GM12874 (cell line): ENCODE measurements around the gene RPS6KA4.

Experiments
- TF ChIP-seq, protein P1 (sequence below): IDR thresholded peaks from 2 replicates; pipeline ENCODE4 v1.5.1; 2011; ENCODE audit warnings: low read depth, mild to moderate bottlenecking, control low read depth, low read length, moderate library complexity; ENCODE audit not compliant: insufficient read depth

RPS6KA4 gene

DNA sequence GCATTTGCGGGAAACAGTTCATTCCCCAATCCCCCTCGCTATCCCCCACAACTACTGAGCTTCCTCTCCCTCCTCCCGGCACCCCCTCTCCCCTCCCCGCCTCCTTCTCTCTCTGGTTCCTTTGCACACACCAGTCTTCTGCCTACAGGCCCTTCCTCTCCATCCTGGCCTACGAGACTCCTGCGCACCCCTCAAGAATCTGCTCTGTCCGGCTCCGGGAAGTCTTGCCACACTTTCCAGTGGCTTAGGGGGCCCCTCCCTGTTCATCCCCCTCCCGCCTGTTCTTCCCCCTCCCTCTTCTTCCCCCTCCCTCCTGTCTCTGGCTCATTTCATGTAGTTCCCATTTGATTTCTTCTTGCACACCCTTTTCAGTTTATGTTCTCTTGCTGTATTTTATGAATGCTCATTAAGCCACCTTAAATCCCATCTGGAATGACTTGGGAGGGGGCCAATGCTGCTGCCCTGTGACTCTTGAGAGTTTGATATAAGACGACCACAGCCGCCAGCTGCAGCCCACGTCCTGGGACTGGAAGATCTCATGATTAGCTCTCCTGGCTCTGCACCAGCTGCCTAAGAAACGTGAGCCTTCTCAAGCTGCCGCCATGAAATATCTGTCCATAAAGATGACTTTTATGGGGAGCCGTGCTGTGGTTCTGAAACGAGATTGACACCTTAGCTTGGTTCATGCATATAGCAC lies 50.9 kb downstream of the RPS6KA4 start:
- TF ChIP-seq, protein P1, sequence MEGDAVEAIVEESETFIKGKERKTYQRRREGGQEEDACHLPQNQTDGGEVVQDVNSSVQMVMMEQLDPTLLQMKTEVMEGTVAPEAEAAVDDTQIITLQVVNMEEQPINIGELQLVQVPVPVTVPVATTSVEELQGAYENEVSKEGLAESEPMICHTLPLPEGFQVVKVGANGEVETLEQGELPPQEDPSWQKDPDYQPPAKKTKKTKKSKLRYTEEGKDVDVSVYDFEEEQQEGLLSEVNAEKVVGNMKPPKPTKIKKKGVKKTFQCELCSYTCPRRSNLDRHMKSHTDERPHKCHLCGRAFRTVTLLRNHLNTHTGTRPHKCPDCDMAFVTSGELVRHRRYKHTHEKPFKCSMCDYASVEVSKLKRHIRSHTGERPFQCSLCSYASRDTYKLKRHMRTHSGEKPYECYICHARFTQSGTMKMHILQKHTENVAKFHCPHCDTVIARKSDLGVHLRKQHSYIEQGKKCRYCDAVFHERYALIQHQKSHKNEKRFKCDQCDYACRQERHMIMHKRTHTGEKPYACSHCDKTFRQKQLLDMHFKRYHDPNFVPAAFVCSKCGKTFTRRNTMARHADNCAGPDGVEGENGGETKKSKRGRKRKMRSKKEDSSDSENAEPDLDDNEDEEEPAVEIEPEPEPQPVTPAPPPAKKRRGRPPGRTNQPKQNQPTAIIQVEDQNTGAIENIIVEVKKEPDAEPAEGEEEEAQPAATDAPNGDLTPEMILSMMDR = no peak

DNA sequence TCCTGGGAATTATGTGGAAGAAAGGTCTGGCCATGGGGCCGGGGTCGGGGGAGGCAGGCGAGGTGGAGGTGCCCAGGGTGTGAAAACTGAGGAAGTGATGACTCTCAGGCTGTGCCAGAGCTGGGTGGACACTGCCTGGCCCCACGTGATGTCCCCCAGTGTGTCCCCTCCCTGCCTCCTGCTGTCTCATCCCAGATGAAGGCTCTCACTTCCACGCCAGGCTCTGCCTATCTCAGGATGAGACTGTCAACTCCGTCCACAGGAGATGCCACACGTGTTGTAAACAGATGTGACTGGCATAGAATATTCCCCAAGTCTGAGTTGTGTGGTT lies 51.4 kb downstream of the RPS6KA4 start:
- TF ChIP-seq, protein P1 = no peak

DNA sequence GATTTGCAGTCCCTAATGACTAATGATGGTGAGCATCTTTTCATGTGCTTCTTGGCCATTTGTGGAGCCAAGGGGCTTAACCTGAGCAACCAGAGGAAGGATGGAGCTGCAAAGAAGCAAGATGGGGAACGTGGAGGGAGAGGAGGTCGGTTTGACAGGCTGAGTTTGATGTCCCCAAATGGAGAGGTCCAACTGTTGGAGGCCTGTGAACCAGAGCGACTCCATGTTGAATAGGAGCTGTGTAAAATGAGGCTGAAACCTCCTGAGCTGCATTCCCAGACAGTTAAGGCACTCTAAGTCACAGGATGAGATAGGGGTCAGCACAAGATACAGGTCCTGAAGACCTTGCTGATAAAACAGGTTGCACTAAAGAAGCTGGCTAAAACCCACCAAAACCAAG lies 54.5 kb downstream of the RPS6KA4 start:
- TF ChIP-seq, protein P1 = no peak

DNA sequence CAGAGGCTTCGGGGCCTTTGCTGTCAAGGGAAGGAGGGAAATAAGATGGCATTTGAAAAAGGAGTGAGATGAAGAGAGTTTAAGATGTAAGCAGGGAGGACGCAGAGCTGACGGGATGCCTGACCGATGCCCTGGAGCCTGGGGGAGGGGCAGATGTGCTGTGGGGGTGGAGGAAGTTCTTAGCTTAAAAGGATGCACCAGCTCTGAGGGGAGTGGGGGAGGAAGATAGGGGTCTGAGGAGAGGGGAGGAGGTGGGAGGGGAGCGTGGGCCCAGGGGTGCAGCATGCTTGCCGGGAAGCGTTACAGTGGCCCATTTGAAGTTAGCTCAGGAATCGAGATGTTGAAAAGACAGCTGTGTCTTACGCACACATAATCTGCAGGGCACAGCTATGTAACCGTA lies 56.3 kb downstream of the RPS6KA4 start:
- TF ChIP-seq, protein P1 = no peak

DNA sequence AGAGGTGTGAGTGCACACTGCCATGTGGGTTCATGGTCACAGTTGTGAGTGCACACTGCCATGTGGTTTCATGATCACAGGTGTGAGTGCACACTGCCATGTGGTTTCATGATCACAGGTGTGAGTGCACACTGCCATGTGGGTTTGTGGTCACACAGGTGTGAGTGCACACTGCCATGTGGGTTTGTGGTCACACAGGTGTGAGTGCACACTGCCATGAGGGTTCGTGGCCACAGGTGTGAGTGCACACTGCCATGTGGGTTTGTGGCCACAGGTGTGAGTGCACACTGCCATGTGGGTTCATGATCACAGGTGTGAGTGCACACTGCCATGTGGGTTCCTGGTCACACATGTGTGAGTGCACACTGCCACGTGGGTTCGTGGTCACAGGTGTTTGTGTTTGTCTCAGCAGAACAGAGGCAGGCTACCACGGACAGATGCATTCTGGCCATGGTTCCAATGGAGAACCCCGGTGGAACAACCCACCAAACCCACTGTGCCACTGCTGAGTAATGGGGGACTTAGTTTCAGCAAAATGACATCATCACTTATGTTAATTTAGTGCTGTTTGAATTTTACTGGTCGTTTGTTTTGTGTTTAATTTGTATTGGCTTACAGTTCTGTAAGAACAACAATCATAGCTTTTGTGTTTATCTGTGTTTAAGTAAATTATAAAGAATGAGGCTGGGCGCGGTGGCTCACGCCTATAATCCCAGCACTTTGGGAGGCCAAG lies 57.2 kb downstream of the RPS6KA4 start:
- TF ChIP-seq, protein P1 = no peak

DNA sequence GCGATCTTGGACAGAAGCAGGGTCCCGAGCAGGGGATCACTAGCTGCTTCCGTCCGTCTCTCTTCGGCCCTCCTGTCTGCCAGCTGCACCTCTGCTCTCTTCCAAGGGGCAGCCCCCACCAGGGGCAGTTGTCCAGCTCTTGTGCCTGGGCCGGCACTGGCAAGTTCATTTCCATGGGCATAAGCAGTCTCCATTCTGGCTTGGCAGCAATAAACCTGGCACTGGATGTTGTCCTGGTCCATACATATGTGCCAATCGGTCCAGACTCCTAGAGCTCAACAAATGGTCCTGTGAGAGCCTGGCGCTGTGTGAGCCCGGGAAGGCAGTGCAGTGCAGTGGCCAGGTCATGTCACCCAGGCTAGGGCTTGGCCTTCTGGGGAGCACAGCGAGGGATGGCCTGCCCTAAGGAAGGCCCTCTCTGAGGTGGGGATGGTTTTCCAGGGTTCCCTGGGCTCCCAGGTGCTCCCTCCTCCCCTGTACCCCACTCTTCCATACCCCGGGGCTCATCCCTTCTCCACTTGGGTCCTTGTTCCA lies 60.4 kb downstream of the RPS6KA4 start:
- TF ChIP-seq, protein P1 = no peak

DNA sequence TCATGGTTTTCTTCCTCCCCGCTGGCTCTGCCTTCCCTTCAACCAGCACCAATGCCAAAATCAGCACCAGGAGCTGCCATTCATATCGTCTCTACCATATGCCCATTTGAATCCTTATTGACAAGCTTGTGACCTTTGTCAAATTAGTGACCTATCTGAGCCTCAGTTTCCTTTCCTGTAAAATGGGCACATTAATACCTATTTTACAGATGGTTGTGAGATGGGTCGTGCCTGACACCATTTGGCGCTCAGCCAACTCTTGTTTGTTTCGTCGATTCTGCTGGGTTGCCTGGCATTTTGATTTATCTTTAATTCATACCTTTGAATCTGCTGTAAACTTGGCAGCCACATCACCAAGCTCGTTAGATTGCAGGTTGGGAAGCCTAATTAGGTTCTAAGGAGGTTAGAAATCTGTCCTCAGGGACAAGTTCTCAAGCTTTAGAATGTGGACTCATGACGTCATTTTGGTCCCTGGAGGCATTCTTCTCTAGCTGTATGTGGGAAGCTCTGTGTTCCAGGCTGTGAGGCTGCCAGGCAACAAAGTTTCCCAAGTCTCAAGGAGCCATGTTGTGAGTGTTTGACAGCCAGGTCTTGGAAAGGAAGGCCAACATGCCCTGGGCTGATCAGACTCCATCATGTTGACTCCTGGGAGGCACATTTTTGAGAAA lies 61.0 kb downstream of the RPS6KA4 start:
- TF ChIP-seq, protein P1 = no peak
